Ovary (tissue), 3 donors: ENCODE results near the gene BCAT1.

Source experiments
- CTCF ChIP-seq, 3 donors: fragments of 450-650 bp in 2 of 3; fragments of 200-600 bp in 1 of 3; IDR thresholded peaks; one replicate each; pipeline versions ENCODE4 v1.5.1 to v1.8.0; 2016 to 2022; ENCODE audit warnings: antibody characterized with exemption in 3 of 3, mild to moderate bottlenecking in 1 of 3
- POLR2A ChIP-seq: fragments of 450-650 bp; IDR thresholded peaks from one replicate; pipeline ENCODE4 v1.6.1; 2017; ENCODE audit warnings: antibody characterized with exemption, mild to moderate bottlenecking, moderate library complexity
- donor health status: DM: no; HTN: no; CAD: no.

- TF ChIP-seq CTCF (IDR thresholded peaks at IDR 0.05) (no peak), POLR2A (no peak)
Measured at GRCh38 chr12:24904871-24905270, 44.0 kb downstream of the BCAT1 start.
